Prostate gland (tissue), 2 donors: Measurements from ENCODE around the gene ENOPH1. TPM values are rescaled to one million over a fixed set of nuclear protein-coding genes. Genes with fewer than 3 reads are reported as not detected.
"Not testable (repeated sequence)": the region's sequence is repeated elsewhere in the genome, so short reads cannot be mapped to it uniquely, and the experiment has no call there.

Experiments
- DNase-seq: peaks from one replicate; pipeline ENCODE4 v3.0.0-alpha.2; 2019; ENCODE audit warnings: low spot score
- H3K27ac ChIP-seq, 2 donors: fragments of 200-600 bp; sonication (generic); 2 replicates each; pipeline ENCODE4 v1.5.1; 2017 to 2019
- H3K27me3 ChIP-seq: fragments of 200-600 bp; sonication (generic); replicated peaks from 2 replicates; pipeline ENCODE4 v1.5.1; 2019; ENCODE audit not compliant: insufficient read depth
- H3K36me3 ChIP-seq, 2 donors: fragments of 200-600 bp; sonication (generic); 1 replicate in 1 of 2; 2 replicates in 1 of 2; pipeline versions ENCODE4 v1.5.1 to v1.8.1; 2017 to 2019
- H3K4me1 ChIP-seq: fragments of 200-600 bp; sonication (generic); replicated peaks from 2 replicates; pipeline ENCODE4 v1.5.1; 2019
- H3K4me3 ChIP-seq, 2 donors: fragments of 200-600 bp; sonication (generic); 2 replicates each; pipeline ENCODE4 v1.5.1; 2017 to 2019
- H3K9me3 ChIP-seq: fragments of 200-600 bp; sonication (generic); 2 replicates; pipeline ENCODE4 v1.5.1; 2017
- POLR2A ChIP-seq: fragments of 450-650 bp; IDR thresholded peaks from one replicate; pipeline ENCODE4 v1.6.1; 2016; ENCODE audit warnings: antibody characterized with exemption, mild to moderate bottlenecking
- POLR2AphosphoS5 ChIP-seq: sonication (generic); formaldehyde crosslinking; IDR thresholded peaks from one replicate; pipeline ENCODE4 v1.6.1; 2017; ENCODE audit warnings: antibody characterized with exemption
- WGBS: methylation state at CpG from one replicate; pipeline ENCODE4 v1.1.5; 2018; 5-methylcytosine and 5-hydroxymethylcytosine counted together
- intact Hi-C: fragments of 100-400 bp; cut with DNase I; formaldehyde crosslinking; loops from one replicate; pipeline ENCODE4 v1.14.2; 2022
- total RNA-seq, 2 donors: library from RNA; depleted of rRNA; stranded (reverse); fragments of >200 nt; gene quantifications; one replicate each; pipeline ENCODE4 v1.1.0, GENCODE V29; 2016
- TF ChIP-seq, protein P1 (sequence below), 4 experiments: fragments of 200-600 bp in 2 of 4; fragments of 450-650 bp in 2 of 4; sonication (generic) in 2 of 4; IDR thresholded peaks; 1 replicate in 3 of 4; 2 replicates in 1 of 4; pipeline ENCODE4 v1.5.1; 2016 to 2019; ENCODE audit warnings: antibody characterized with exemption in 4 of 4, mild to moderate bottlenecking in 2 of 4, moderate library complexity in 2 of 4

Gene ENOPH1
- total RNA-seq, 2 donors from 2014 or later: 28.7 to 38.1 TPM

DNA sequence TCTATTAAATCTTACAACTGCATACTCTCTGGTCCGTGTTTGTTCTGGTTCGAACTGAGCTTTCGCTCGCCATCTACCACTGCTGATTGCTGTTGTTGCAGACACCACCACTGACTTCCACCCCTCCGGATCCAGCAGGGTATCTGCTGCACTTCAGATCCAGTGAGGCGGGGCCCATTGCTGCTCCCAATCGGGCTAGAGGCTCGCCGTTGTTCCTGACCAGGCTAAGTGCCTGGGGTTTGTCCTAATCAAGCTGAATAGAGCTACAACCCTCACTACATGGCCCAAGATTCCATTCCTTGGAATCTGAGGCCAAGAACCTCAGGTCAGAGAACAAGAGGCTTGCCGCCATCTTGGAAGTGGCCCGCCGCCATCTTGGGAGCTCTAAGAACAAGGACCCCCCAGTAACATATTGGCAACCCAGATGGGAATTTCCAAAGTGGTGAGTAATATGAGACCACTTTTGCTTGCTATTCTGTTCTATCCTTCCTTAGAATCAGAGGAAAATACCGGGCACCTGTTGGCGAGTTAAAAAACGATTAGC is 43.3 kb downstream of the ENOPH1 start:
- Histone ChIP-seq H3K9me3 (no peaks in the 10 kb centered on the region), H3K4me1 (no peaks in the 10 kb centered on the region), H3K4me3 (no peak overlapping the region), H3K27me3 (no peaks in the 10 kb centered on the region), H3K27ac (no peak overlapping the region), H3K36me3 (no peaks in the 10 kb centered on the region)
- TF ChIP-seq, protein P1, sequence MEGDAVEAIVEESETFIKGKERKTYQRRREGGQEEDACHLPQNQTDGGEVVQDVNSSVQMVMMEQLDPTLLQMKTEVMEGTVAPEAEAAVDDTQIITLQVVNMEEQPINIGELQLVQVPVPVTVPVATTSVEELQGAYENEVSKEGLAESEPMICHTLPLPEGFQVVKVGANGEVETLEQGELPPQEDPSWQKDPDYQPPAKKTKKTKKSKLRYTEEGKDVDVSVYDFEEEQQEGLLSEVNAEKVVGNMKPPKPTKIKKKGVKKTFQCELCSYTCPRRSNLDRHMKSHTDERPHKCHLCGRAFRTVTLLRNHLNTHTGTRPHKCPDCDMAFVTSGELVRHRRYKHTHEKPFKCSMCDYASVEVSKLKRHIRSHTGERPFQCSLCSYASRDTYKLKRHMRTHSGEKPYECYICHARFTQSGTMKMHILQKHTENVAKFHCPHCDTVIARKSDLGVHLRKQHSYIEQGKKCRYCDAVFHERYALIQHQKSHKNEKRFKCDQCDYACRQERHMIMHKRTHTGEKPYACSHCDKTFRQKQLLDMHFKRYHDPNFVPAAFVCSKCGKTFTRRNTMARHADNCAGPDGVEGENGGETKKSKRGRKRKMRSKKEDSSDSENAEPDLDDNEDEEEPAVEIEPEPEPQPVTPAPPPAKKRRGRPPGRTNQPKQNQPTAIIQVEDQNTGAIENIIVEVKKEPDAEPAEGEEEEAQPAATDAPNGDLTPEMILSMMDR (IDR thresholded peaks at IDR 0.05): no peak
- TF ChIP-seq POLR2A (no peak), POLR2AphosphoS5 (no peak)
- intact Hi-C loops: no loop called here
- WGBS: 97% methylated on average over 15 of the region's 15 CpGs
- DNase-seq: no peak

DNA sequence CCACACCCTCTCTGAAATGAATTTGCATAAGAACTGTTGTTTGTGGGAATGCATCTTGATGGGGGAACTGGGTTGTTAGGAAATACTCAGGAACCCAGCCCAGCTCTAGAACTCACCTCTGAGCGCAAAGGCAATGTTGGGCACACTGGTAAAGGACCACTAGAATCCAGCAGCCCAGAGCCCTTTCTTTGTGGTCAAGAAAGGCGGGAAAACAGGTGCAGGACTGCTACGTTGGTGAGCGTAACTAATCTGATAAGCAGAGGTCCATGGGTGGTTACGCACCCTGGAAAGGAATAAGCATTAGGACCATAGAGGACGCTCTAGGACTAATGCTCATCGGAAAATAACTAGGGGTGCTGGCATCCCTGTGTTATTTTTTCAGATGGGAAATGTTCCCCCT is 45.5 kb downstream of the ENOPH1 start:
- intact Hi-C loops, DNase-seq, H3K36me3 ChIP-seq, H3K27ac ChIP-seq, H3K9me3 ChIP-seq, H3K4me1 ChIP-seq, H3K4me3 ChIP-seq, H3K27me3 ChIP-seq: not testable (repeated sequence)
- WGBS: 97% methylated on average over 7 of the region's 7 CpGs

DNA sequence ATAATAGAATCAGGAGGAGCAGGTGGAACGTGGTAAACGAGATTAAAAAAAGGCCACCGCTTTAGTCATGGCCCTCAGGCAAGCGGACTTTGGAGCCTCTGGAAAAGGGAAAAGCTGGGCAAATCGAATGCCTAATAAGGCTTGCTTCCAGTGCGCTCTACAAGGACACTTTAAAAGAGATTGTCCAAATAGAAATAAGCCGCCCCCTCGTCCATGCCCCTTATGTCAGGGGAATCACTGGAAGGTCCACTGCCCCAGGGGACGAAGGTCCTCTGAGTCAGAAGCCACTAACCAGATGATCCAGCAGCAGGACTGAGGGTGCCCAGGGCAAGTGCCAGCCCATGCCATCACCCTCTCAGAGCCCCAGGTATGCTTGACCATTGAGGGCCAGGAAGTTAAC is 47.1 kb downstream of the ENOPH1 start:
- H3K27me3 ChIP-seq, H3K4me3 ChIP-seq, H3K4me1 ChIP-seq, H3K27ac ChIP-seq, intact Hi-C loops, H3K36me3 ChIP-seq, DNase-seq, H3K9me3 ChIP-seq: not testable (repeated sequence)
- WGBS: 83% methylated on average over 9 of the region's 9 CpGs

DNA sequence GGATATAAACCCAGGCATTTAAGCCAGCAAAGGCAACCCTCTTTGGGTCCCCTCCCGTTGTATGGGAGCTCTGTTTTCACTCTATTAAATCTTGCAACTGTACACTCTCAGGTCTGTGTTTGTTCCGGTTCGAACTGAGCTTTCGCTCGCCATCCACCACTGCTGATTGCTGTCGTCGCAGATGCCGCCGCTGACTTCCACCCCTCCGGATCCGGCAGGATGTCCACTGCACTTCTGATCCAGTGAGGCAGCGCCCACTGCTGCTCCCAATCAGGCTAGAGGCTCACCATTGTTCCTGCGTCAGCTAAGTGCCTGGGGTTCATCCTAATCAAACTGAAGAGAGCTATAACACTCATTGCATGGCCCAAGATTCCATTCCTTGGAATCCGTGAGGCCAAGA is 49.2 kb downstream of the ENOPH1 start:
- no peak overlapping the region for H3K4me3 ChIP-seq
- no peak for DNase-seq
- no peak overlapping the region for H3K27ac ChIP-seq
- 93% methylated on average over 14 of the region's 14 CpGs for WGBS
- intact Hi-C loops: no loop called here
- H3K27me3 ChIP-seq: no peaks in the 10 kb centered on the region
- no peaks in the 10 kb centered on the region for H3K36me3 ChIP-seq
- TF ChIP-seq POLR2AphosphoS5: no peak
- H3K9me3 ChIP-seq: no peaks in the 10 kb centered on the region
- H3K4me1 ChIP-seq: no peaks in the 10 kb centered on the region

DNA sequence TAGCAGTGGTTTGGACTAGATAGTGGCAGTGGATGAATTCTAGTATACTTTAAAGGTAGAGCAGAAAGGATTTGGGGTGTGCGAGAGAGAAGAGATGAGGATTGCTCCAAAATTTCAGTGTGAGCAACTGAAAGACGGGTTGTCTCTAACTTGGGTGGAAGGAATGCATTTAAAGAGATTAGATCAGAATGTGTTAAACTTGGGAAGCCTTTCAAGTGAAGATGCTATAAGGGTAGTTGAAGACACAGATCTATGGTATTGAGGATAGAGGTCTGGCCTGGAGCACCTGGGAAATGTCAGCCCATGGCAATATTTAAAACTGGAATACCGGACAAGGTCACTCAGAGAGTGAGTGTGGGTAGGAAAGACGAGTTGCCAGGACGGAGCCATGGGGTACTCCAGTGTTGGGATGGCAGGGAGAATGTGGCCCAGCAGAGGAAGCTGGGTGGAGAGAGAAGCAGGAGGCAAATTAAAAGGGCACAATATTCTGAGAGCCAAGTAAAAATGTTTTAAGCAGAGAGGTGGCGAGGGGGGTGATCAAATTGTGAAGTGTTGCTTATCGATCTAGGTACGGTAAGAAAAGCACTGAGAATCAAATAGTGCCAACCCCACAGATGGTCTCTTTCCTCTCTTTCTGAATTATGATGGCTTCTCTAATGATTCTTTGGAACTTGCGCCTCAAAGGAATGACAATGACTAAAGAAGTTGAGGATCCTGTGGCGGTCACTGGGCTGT is 50.5 kb downstream of the ENOPH1 start:
- H3K9me3 ChIP-seq: no peaks in the 10 kb centered on the region
- intact Hi-C loops: no loop called here
- no peaks in the 10 kb centered on the region for H3K27me3 ChIP-seq
- no peak for DNase-seq
- H3K4me1 ChIP-seq: no peaks in the 10 kb centered on the region
- no peaks in the 10 kb centered on the region for H3K36me3 ChIP-seq
- TF ChIP-seq POLR2AphosphoS5 (no peak), POLR2A (no peak)
- TF ChIP-seq, protein P1 (IDR thresholded peaks at IDR 0.05): no peak
- WGBS: 92% methylated on average over 10 of the region's 10 CpGs
- no peak overlapping the region for H3K27ac ChIP-seq
- no peak overlapping the region for H3K4me3 ChIP-seq

DNA sequence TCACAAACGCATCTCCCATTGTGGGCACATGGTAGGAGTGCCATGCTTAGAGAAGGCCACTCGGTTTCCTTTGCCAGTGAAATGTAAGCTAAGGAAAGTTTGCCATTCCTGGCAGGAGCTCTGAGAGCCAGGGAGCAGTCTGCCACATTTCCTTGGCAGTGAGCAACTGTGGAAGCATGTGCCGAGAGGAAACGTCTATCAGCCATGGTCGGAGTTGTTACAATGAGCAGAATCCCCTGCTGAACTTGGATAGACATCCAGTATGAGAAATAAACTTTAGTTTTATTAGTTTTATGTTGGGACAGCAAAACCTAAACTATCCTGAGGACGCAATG is 51.1 kb downstream of the ENOPH1 start:
- H3K4me3 ChIP-seq: no peak overlapping the region
- H3K9me3 ChIP-seq: no peaks in the 10 kb centered on the region
- 65% methylated on average over 6 of the region's 6 CpGs for WGBS
- no peak for DNase-seq
- H3K4me1 ChIP-seq: no peaks in the 10 kb centered on the region
- no peak overlapping the region for H3K27ac ChIP-seq
- TF ChIP-seq POLR2A (no peak), POLR2AphosphoS5 (no peak)
- TF ChIP-seq, protein P1 (IDR thresholded peaks at IDR 0.05): no peak
- intact Hi-C loops: no loop called here
- no peaks in the 10 kb centered on the region for H3K27me3 ChIP-seq
- no peaks in the 10 kb centered on the region for H3K36me3 ChIP-seq
